HEK293T (cell line): ENCODE data around the gene C14orf119.

Source experiments
- ARNT ChIP-seq: fragments of 450-650 bp; IDR thresholded peaks from 2 replicates; pipeline ENCODE4 v1.6.1; 2017; ENCODE audit warnings: mild to moderate bottlenecking
- BHLHE40 ChIP-seq: fragments of 450-650 bp; IDR thresholded peaks from 2 replicates; pipeline ENCODE4 v1.6.1; 2016; ENCODE audit warnings: mild to moderate bottlenecking, moderate library complexity, borderline replicate concordance
- ELF4 ChIP-seq: fragments of 450-650 bp; IDR thresholded peaks from 2 replicates; pipeline ENCODE4 v1.6.1; 2017; ENCODE audit warnings: antibody characterized with exemption
- FOXK2 ChIP-seq: fragments of 450-650 bp; IDR thresholded peaks from 2 replicates; pipeline ENCODE4 v1.6.1; 2016; ENCODE audit warnings: mild to moderate bottlenecking
- FOXM1 ChIP-seq: fragments of 450-650 bp; IDR thresholded peaks from 2 replicates; pipeline ENCODE4 v1.6.1; 2017; ENCODE audit warnings: mild to moderate bottlenecking, borderline replicate concordance
- HDGF ChIP-seq: fragments of 450-650 bp; IDR thresholded peaks from 2 replicates; pipeline ENCODE4 v1.6.1; 2017; ENCODE audit warnings: antibody characterized with exemption, borderline replicate concordance
- L3MBTL2 ChIP-seq: fragments of 450-650 bp; conservative IDR thresholded peaks from 2 replicates; pipeline ENCODE4 v1.6.1; 2016; ENCODE audit warnings: mild to moderate bottlenecking
- LEF1 ChIP-seq: fragments of 450-650 bp; IDR thresholded peaks from 2 replicates; pipeline ENCODE4 v1.6.1; 2017; ENCODE audit warnings: mild to moderate bottlenecking, borderline replicate concordance
- NFRKB ChIP-seq: fragments of 450-650 bp; IDR thresholded peaks from 2 replicates; pipeline ENCODE4 v1.6.1; 2016; ENCODE audit warnings: mild to moderate bottlenecking, moderate library complexity
- SP1 ChIP-seq: fragments of 450-650 bp; IDR thresholded peaks from 2 replicates; pipeline ENCODE4 v1.6.1; 2017
- SUZ12 ChIP-seq: fragments of 450-650 bp; IDR thresholded peaks from 2 replicates; pipeline ENCODE4 v1.6.1; 2016; ENCODE audit warnings: mild to moderate bottlenecking
- ZNF384 ChIP-seq: fragments of 450-650 bp; IDR thresholded peaks from 2 replicates; pipeline ENCODE4 v1.6.1; 2016

- no peak for TF ChIP-seq SP1
- TF ChIP-seq BHLHE40 = no peak
- no peak for TF ChIP-seq L3MBTL2
- no peak for TF ChIP-seq ELF4
- TF ChIP-seq ARNT = no peak
- TF ChIP-seq LEF1 = no peak
- no peak for TF ChIP-seq FOXM1
- no peak for TF ChIP-seq SUZ12
- no peak for TF ChIP-seq HDGF
- no peak for TF ChIP-seq ZNF384
- no peak for TF ChIP-seq FOXK2
- TF ChIP-seq NFRKB = no peak
These were observed 43.1 kb upstream of the C14orf119 start for GRCh38 chr14:23052182-23052623.
